GM11168 (cell line): Measurements from ENCODE around the gene CCNO.

Experiments used
- in situ Hi-C: fragments of 300-500 bp; cut with MboI; formaldehyde crosslinking; loops from one replicate; pipeline ENCODE4 v1.12.0; 2022; ENCODE audit warnings: low sequenced_read_pairs; ENCODE audit not compliant: unreplicated experiment

CCNO gene

GRCh38 chr5:55223812-55224240 lies 9.6 kb downstream of the CCNO start:
- in situ Hi-C loops, result no loop called here

- in situ Hi-C loops, result no loop called here
These were observed 10.2 kb downstream of the CCNO start for GRCh38 chr5:55222985-55223811.

- in situ Hi-C loops, result no loop called here
These were observed 11.1 kb downstream of the CCNO start for GRCh38 chr5:55222092-55222984.

- in situ Hi-C loops, result no loop called here
These were observed 12.8 kb downstream of the CCNO start for GRCh38 chr5:55220433-55221185.

GRCh38 chr5:55219770-55220169 lies 13.6 kb downstream of the CCNO start:
- in situ Hi-C loops, result no loop called here

- in situ Hi-C loops, result no loop called here
These were observed 14.4 kb downstream of the CCNO start for GRCh38 chr5:55218967-55219366.

GRCh38 chr5:55211184-55211874 lies 22.1 kb downstream of the CCNO start:
- in situ Hi-C loops, result no loop called here

- in situ Hi-C loops, result no loop called here
These were observed 28.4 kb downstream of the CCNO start for GRCh38 chr5:55205001-55205400.

- in situ Hi-C loops, result no loop called here
These were observed 42.2 kb downstream of the CCNO start for GRCh38 chr5:55191165-55191564.

- in situ Hi-C loops, result no loop called here
These were observed 44.5 kb downstream of the CCNO start for GRCh38 chr5:55188656-55189540.

GRCh38 chr5:55187370-55187769 lies 46.0 kb downstream of the CCNO start:
- in situ Hi-C loops, result no loop called here
